Lung (tissue), 12 donors: ENCODE measurements around the gene RAB11A. TPM values are rescaled to one million over a fixed set of nuclear protein-coding genes. Genes with fewer than 3 reads are reported as not detected.

Source experiments
- ATAC-seq: fragments of 200-7000 bp; cut with Tn5 transposase; one replicate; pipeline ENCODE4 v1.9.1; 2020; ENCODE audit warnings: moderate number of reproducible peaks; ENCODE audit not compliant: insufficient read depth, low FRiP score
- DNase-seq, 3 donors: peaks; one replicate each; pipeline ENCODE4 v3.0.0-alpha.2; 2013 to 2017
- H3K27ac ChIP-seq, 2 donors: one replicate each; pipeline ENCODE4 v1.5.1; 2013; ENCODE audit warnings: mild to moderate bottlenecking in 2 of 2, moderate library complexity in 2 of 2, control low read depth in 1 of 2, inconsistent platforms in 1 of 2, low read depth in 1 of 2, low read length in 1 of 2
- H3K27me3 ChIP-seq, 3 donors: one replicate each; pipeline ENCODE4 v1.5.1; 2013; ENCODE audit warnings: low read length in 2 of 3; ENCODE audit not compliant: control insufficient read depth in 3 of 3, insufficient read depth in 3 of 3
- H3K36me3 ChIP-seq, 4 donors: one replicate each; pipeline ENCODE4 v1.5.1; 2013; ENCODE audit warnings: low read length in 4 of 4, mild to moderate bottlenecking in 1 of 4, moderate library complexity in 1 of 4; ENCODE audit not compliant: control insufficient read depth in 4 of 4, insufficient read depth in 4 of 4
- H3K4me1 ChIP-seq, 5 donors: one replicate each; pipeline ENCODE4 v1.5.1; 2013; ENCODE audit warnings: low read length in 5 of 5, mild to moderate bottlenecking in 2 of 5, moderate library complexity in 1 of 5; ENCODE audit not compliant: control insufficient read depth in 5 of 5, insufficient read depth in 5 of 5
- H3K4me3 ChIP-seq: one replicate; pipeline ENCODE4 v1.5.1; 2013; ENCODE audit warnings: mild to moderate bottlenecking, control low read depth, moderate library complexity
- H3K9ac ChIP-seq, 2 donors: one replicate each; pipeline ENCODE4 v1.5.1; 2013; ENCODE audit warnings: low read length in 2 of 2, control low read depth in 1 of 2; ENCODE audit not compliant: insufficient read depth in 1 of 2
- H3K9me3 ChIP-seq, 4 donors: one replicate each; pipeline ENCODE4 v1.5.1; 2013; ENCODE audit warnings: low read length in 3 of 4, mild to moderate bottlenecking in 1 of 4, moderate library complexity in 1 of 4; ENCODE audit not compliant: control insufficient read depth in 4 of 4, insufficient read depth in 3 of 4
- WGBS, 2 donors: extraction: QIAGEN DNeasy Blood & Tissue Kit; methylation state at CpG; one replicate each; pipeline ENCODE4 v1.1.7; 2013; 5-methylcytosine and 5-hydroxymethylcytosine counted together
- polyA plus RNA-seq, 2 donors: library from polyadenylated mRNA; stranded (reverse); fragments of 200-250 nt; gene quantifications; one replicate each; pipeline ENCODE4 v1.2.1, GENCODE V29; 2013
- total RNA-seq, 2 donors: library from RNA; depleted of rRNA in 1 of 2; stranded (reverse); fragments of >200 nt in 1 of 2; gene quantifications; one replicate each; pipeline ENCODE4 v1.2.1, GENCODE V29; 2014 to 2021
- TF ChIP-seq, protein P1 (sequence below): IDR thresholded peaks from 2 replicates; pipeline ENCODE4 v1.5.1; 2012; ENCODE audit warnings: mild to moderate bottlenecking; ENCODE audit errors: control extremely low read depth, extremely low read depth
- donor health status: control.
- donor health status: control.
- donor health status: Bipolar disorder and iron deficiency.
- donor health status: healthy.
- donor health status: DM: yes; HTN: yes; CAD: no.

RAB11A gene
- total and polyA plus RNA-seq, 4 donors, result 120 to 313 (median 232) TPM

DNA sequence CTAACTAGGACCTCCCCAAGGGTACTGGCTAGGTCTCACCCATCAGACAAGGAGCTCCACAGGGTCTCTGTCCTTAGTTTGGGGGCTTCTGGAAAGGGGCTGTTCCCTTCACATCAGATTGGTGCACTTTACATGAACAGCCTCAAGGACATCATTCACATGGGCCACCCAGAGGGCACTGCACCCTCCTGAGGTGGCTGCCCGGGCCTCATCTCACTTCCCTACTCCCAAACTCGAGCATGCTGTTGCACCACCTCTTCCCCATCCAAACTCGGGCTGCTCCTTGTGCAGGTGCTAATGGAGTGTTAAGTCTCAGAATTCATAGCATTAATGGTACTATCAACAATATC, 48.1 kb downstream of the RAB11A start:
- H3K9ac ChIP-seq, result no peak overlapping the region
- peaks cover 0 to 1% (median 0%) of the 10 kb centered on the region in 4 donors for H3K9me3 ChIP-seq
- no peaks in the 10 kb centered on the region for H3K27me3 ChIP-seq
- no peak overlapping the region for H3K4me3 ChIP-seq
- peaks cover 0 to 14% (median 3%) of the 10 kb centered on the region in 5 donors for H3K4me1 ChIP-seq
- H3K36me3 ChIP-seq, result peaks cover 0 to 10% (median 0%) of the 10 kb centered on the region in 4 donors
- 66 to 78% methylated on average over 3 of the region's 3 CpGs for WGBS, 2 donors
- TF ChIP-seq, protein P1, sequence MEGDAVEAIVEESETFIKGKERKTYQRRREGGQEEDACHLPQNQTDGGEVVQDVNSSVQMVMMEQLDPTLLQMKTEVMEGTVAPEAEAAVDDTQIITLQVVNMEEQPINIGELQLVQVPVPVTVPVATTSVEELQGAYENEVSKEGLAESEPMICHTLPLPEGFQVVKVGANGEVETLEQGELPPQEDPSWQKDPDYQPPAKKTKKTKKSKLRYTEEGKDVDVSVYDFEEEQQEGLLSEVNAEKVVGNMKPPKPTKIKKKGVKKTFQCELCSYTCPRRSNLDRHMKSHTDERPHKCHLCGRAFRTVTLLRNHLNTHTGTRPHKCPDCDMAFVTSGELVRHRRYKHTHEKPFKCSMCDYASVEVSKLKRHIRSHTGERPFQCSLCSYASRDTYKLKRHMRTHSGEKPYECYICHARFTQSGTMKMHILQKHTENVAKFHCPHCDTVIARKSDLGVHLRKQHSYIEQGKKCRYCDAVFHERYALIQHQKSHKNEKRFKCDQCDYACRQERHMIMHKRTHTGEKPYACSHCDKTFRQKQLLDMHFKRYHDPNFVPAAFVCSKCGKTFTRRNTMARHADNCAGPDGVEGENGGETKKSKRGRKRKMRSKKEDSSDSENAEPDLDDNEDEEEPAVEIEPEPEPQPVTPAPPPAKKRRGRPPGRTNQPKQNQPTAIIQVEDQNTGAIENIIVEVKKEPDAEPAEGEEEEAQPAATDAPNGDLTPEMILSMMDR, result no peak
- no peak for DNase-seq
- no peak overlapping the region for H3K27ac ChIP-seq
- ATAC-seq, result no peak

DNA sequence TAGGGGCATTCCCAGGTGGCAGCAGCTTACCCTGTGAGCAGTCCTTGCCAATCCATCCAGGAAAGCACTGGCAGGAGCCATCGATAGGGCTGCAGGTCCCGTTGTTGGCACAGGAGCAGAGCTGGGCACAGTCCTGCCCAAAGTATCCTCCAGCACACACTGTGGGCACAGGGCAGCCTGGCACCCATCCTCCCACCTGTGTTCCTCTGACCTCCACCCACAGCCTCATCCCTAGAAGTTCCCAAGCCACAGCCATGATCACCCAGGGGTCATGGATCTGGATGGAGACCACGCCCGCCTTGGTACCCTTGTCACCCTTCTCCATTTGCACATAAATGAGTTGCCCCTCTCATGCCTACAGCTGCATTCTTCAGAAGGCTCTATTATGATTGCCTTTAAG, 48.6 kb downstream of the RAB11A start:
- H3K4me3 ChIP-seq, result no peak overlapping the region
- no peak overlapping the region for H3K27ac ChIP-seq
- ATAC-seq (no peak), DNase-seq (no peak)
- TF ChIP-seq, protein P1, result no peak
- H3K27me3 ChIP-seq, result no peaks in the 10 kb centered on the region
- WGBS, 2 donors, result 96 to 98% methylated on average over 4 of the region's 4 CpGs
- no peak overlapping the region for H3K9ac ChIP-seq
- peaks cover 0 to 14% (median 3%) of the 10 kb centered on the region in 5 donors for H3K4me1 ChIP-seq
- H3K36me3 ChIP-seq, result peaks cover 0 to 7% (median 0%) of the 10 kb centered on the region in 4 donors
- H3K9me3 ChIP-seq, result no peaks in the 10 kb centered on the region

DNA sequence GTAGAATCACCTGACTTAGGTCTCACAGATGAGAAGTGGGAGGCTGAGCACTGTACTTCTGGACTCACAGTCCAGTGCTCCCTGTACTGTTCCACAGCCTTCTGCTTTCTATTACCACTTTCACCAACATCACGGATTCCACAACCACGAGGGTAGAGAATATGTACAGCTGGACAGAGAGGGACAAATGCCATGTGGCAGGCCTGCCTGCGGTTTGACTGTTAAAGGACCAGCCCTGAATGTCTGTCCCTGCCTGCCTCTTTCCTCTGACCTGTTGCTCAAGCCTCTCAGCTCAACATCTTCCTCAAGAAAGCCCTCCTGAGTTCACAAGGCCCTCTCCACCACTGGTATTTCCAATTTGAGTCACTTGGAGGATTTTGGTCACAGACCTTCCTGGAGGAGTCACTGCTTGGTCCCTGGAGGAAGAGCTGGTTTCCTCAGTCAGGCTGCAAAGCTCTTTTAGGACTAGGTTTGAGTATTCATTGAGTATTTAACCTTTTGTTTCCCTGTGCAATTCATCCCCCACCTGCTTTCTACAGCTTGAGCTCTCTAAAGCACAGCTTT, 49.1 kb downstream of the RAB11A start:
- Histone ChIP-seq H3K27me3 (no peaks in the 10 kb centered on the region), H3K4me3 (no peak overlapping the region), H3K9ac (no peak overlapping the region), H3K9me3 (no peaks in the 10 kb centered on the region), H3K36me3 (peaks cover 0 to 5% (median 0%) of the 10 kb centered on the region in 4 donors), H3K27ac (no peak overlapping the region), H3K4me1 (peaks cover 0 to 14% (median 3%) of the 10 kb centered on the region in 5 donors)
- WGBS, 2 donors, result 92 to 96% methylated on average over 3 of the region's 3 CpGs
- no peak for DNase-seq
- TF ChIP-seq, protein P1, result no peak
- ATAC-seq, result no peak

DNA sequence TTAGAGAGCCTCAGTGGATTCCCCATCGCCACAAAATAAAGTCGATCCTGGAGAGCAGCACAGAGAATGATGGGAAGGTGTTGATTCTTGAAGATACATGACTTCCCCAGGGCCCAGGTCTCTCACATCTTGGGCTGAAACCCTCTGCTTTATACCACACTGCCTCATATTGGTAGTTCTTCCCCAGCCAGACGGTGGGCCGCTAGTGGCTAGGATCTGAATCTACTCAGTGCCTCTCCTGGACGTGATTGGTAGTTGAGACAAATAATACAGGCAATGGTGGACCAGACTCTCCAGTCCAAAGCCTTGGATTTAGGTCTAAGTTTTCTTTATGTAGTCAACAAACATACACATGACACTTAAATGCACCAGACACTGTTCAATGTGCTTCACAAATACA, 49.7 kb downstream of the RAB11A start:
- TF ChIP-seq, protein P1, result no peak
- H3K27me3 ChIP-seq, result no peaks in the 10 kb centered on the region

More for the DNA sequence above, 49.7 kb downstream of the RAB11A start:
- Histone ChIP-seq H3K36me3 (peaks cover 0 to 5% (median 0%) of the 10 kb centered on the region in 4 donors), H3K4me3 (no peak overlapping the region), H3K9me3 (no peaks in the 10 kb centered on the region), H3K27ac (no peak overlapping the region), H3K4me1 (peaks cover 0 to 14% (median 3%) of the 10 kb centered on the region in 5 donors), H3K9ac (no peak overlapping the region)
- DNase-seq, result no peak
- WGBS, 2 donors, result 96 to 97% methylated on average over 5 of the region's 5 CpGs
- no peak for ATAC-seq
